GM23248 (cell line): Measurements from ENCODE around the gene MBNL1. TPM values are rescaled to one million over a fixed set of nuclear protein-coding genes. Genes with fewer than 3 reads are reported as not detected.
"Not testable (repeated sequence)": the region's sequence is repeated elsewhere in the genome, so short reads cannot be mapped to it uniquely, and the experiment has no call there.

Experiments
- DNase-seq: peaks from one replicate; pipeline ENCODE4 v3.0.0-alpha.2; 2015
- H2AFZ ChIP-seq: fragments of 200-600 bp; sonication (generic); 2 replicates; pipeline ENCODE4 v1.6.1; 2016; ENCODE audit warnings: antibody characterized with exemption
- H3F3A ChIP-seq: fragments of 200-600 bp; sonication (generic); 2 replicates; pipeline ENCODE4 v1.6.1; 2016; ENCODE audit warnings: mild to moderate bottlenecking, antibody characterized with exemption, mixed run types; ENCODE audit not compliant: insufficient read depth
- H3K27ac ChIP-seq: fragments of 200-600 bp; sonication (generic); 2 replicates; pipeline ENCODE4 v1.5.1; 2016; ENCODE audit warnings: mild to moderate bottlenecking
- H3K27me3 ChIP-seq: fragments of 200-600 bp; sonication (generic); replicated peaks from 2 replicates; pipeline ENCODE4 v1.6.1; 2016; ENCODE audit warnings: mild to moderate bottlenecking; ENCODE audit not compliant: insufficient read depth
- H3K36me3 ChIP-seq: fragments of 200-600 bp; sonication (generic); 2 replicates; pipeline ENCODE4 v1.6.1; 2016; ENCODE audit warnings: low read depth, mild to moderate bottlenecking
- H3K4me1 ChIP-seq: fragments of 200-600 bp; sonication (generic); 2 replicates; pipeline ENCODE4 v1.6.1; 2016; ENCODE audit warnings: mild to moderate bottlenecking; ENCODE audit not compliant: insufficient read depth
- H3K4me2 ChIP-seq: fragments of 200-600 bp; sonication (generic); one replicate; pipeline ENCODE4 v1.6.1; 2016; ENCODE audit warnings: mild to moderate bottlenecking; ENCODE audit not compliant: unreplicated experiment
- H3K4me3 ChIP-seq: fragments of 200-600 bp; sonication (generic); 2 replicates; pipeline ENCODE4 v1.5.1; 2016; ENCODE audit warnings: mild to moderate bottlenecking
- H3K79me2 ChIP-seq: fragments of 200-600 bp; sonication (generic); 2 replicates; pipeline ENCODE4 v1.6.1; 2016; ENCODE audit warnings: mild to moderate bottlenecking; ENCODE audit not compliant: insufficient read depth
- H3K9ac ChIP-seq: fragments of 200-600 bp; sonication (generic); 2 replicates; pipeline ENCODE4 v1.6.1; 2016; ENCODE audit warnings: mild to moderate bottlenecking
- H3K9me2 ChIP-seq: fragments of 200-600 bp; sonication (generic); 2 replicates; pipeline ENCODE4 v1.6.1; 2016; ENCODE audit warnings: mixed run types, mild to moderate bottlenecking, moderate library complexity; ENCODE audit not compliant: insufficient read depth
- H3K9me3 ChIP-seq: fragments of 200-600 bp; sonication (generic); one replicate; pipeline ENCODE4 v1.6.1; 2017; ENCODE audit warnings: low read depth
- H4K20me1 ChIP-seq: fragments of 200-600 bp; sonication (generic); 2 replicates; pipeline ENCODE4 v1.6.0; 2016; ENCODE audit not compliant: insufficient read depth
- EZH2 ChIP-seq: fragments of 200-600 bp; sonication (generic); IDR thresholded peaks from 2 replicates; pipeline ENCODE4 v1.6.1; 2018; ENCODE audit warnings: antibody characterized with exemption, mild to moderate bottlenecking; ENCODE audit not compliant: insufficient read depth, poor library complexity, severe bottlenecking
- EZH2phosphoT487 ChIP-seq: fragments of 200-600 bp; sonication (generic); IDR thresholded peaks from 2 replicates; pipeline ENCODE4 v1.6.1; 2018; ENCODE audit warnings: antibody characterized with exemption, moderate library complexity, mild to moderate bottlenecking, low read depth; ENCODE audit not compliant: insufficient read depth
- WGBS, 2 experiments: methylation state at CpG; one replicate each; pipeline ENCODE4 v1.1.6; 2015 to 2017; ENCODE audit warnings: low lambda C conversion rate in 2 of 2, low coverage in 1 of 2; ENCODE audit errors: missing lambda C conversion rate in 2 of 2; 5-methylcytosine and 5-hydroxymethylcytosine counted together
- in situ Hi-C: fragments of 300-500 bp; cut with MboI; formaldehyde crosslinking; loops from 2 replicates; pipeline ENCODE4 v1.15.0; 2020
- polyA plus RNA-seq: library from polyadenylated mRNA; unstranded; fragments of >200 nt; fragmentation: Nextera tagmentation; extraction: Ambion mirVana; gene quantifications from 2 replicates; pipeline ENCODE4 v1.2.1, GENCODE V29; 2016
- total RNA-seq: library from RNA; depleted of rRNA; stranded (reverse); fragments of >200 nt; shearing (Covaris generic); gene quantifications from 2 replicates; pipeline ENCODE4 v1.2.3, GENCODE V29; 2014

The MBNL1 gene
- total and polyA plus RNA-seq, 2 experiments from 2014 or later, result 89.5 to 262 TPM

DNA sequence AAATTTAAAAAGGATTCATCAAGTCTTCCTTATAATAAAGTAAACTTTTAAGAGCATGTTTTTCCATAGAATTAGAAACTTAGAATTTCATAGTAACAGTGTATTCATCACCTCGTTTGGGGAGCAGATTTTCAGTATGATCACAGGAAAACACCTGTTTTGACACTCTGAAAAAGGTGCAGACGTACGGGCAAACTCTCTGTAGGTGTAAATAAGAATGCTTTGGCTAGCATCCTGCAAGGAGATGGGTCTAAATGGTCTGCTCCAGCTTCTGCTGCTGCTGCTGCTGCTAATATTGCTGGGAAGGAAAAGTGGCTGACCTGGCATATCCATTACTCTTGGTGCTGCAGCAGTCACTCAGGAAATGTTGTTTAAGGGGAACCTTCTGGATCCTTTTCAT lies 66.0 kb downstream of the MBNL1 start:
- H3K9ac ChIP-seq, result no peak overlapping the region
- H3K27ac ChIP-seq, result no peak overlapping the region
- H3K9me2 ChIP-seq, result no peaks in the 10 kb centered on the region
- no peak overlapping the region for H2AFZ ChIP-seq
- WGBS, 2 experiments, result 89 to 97% methylated on average over 3 of the region's 3 CpGs
- H3K36me3 ChIP-seq, result peaks cover 8% of the 10 kb centered on the region
- peaks cover 97% of the 10 kb centered on the region for H3K79me2 ChIP-seq
- no peak for TF ChIP-seq EZH2
- TF ChIP-seq EZH2phosphoT487, result no peak
- H3K27me3 ChIP-seq, result no peaks in the 10 kb centered on the region
- no peak for DNase-seq
- in situ Hi-C loops, result no loop called here
- H3K4me3 ChIP-seq, result no peak overlapping the region
- peaks cover 32% of the 10 kb centered on the region for H3K4me1 ChIP-seq
- H3F3A ChIP-seq, result peaks cover 43% of the 10 kb centered on the region
- H3K4me2 ChIP-seq, result no peak overlapping the region
- H3K9me3 ChIP-seq, result no peaks in the 10 kb centered on the region
- H4K20me1 ChIP-seq, result peaks cover 9% of the 10 kb centered on the region; the same call in 1 of the 2 replicates

DNA sequence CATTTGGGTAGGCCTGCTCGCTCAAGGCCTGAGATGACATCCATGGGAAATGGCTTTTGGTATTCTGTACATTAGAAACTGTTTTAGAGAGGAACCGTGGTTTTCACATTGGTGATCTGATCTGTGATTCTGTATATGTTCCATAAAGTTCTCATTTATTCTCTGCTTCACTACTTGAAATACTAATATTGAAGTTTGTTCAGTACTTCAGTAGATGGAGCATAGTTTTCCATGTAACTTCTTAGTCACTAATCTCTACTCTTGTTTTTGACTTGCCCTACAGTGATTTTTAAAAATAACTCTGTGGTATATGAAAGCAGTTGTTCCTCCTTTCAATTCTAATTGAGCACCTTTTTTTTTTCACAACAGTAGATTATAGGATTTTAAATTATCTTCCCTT lies 66.5 kb downstream of the MBNL1 start:
- Histone ChIP-seq H3K79me2 (peaks cover 97% of the 10 kb centered on the region), H3K9ac (no peak overlapping the region), H3K27ac (no peak overlapping the region), H3F3A (peaks cover 39% of the 10 kb centered on the region), H3K4me1 (peaks cover 27% of the 10 kb centered on the region), H4K20me1 (peaks cover 9% of the 10 kb centered on the region; the same call in 1 of the 2 replicates), H3K36me3 (peaks cover 8% of the 10 kb centered on the region), H3K4me2 (no peak overlapping the region), H3K4me3 (no peak overlapping the region), H3K9me3 (no peaks in the 10 kb centered on the region), H3K9me2 (no peaks in the 10 kb centered on the region), H2AFZ (no peak overlapping the region), H3K27me3 (no peaks in the 10 kb centered on the region)
- 98% methylated on average over 2 of the region's 2 CpGs for WGBS, 2 experiments
- in situ Hi-C loops, result no loop called here
- no peak for DNase-seq
- TF ChIP-seq EZH2phosphoT487 (no peak), EZH2 (no peak)

DNA sequence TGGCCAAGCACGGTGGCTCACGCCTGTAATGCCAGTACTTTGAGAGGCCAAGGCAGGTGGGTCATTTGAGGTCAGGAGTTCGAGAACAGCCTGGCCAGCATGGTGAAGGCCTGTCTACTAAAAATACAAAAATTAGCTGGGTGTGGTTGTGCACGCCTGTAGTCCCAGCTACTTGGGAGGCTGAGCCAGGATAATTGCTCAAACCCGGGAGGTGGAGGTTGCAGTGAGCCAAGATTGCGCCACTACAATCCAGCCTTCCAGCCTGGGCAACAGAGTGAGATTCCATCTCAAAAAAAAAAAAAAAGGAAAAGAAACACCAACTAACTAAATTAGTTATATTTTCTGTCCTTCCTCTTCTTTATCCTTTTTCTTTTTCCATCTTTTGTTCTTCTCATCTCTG lies 68.6 kb downstream of the MBNL1 start:
- H3K4me2 ChIP-seq, H3K9me2 ChIP-seq, H3K4me1 ChIP-seq, H3K27me3 ChIP-seq, DNase-seq, H3K4me3 ChIP-seq, H2AFZ ChIP-seq, H4K20me1 ChIP-seq, H3K9ac ChIP-seq, H3K27ac ChIP-seq, H3K9me3 ChIP-seq, in situ Hi-C loops: not testable (repeated sequence)
- Histone ChIP-seq H3K79me2 (peaks cover 100% of the 10 kb centered on the region), H3K36me3 (peaks cover 17% of the 10 kb centered on the region), H3F3A (peaks cover 19% of the 10 kb centered on the region)
- 57 to 65% methylated on average over 6 of the region's 6 CpGs for WGBS, 2 experiments

DNA sequence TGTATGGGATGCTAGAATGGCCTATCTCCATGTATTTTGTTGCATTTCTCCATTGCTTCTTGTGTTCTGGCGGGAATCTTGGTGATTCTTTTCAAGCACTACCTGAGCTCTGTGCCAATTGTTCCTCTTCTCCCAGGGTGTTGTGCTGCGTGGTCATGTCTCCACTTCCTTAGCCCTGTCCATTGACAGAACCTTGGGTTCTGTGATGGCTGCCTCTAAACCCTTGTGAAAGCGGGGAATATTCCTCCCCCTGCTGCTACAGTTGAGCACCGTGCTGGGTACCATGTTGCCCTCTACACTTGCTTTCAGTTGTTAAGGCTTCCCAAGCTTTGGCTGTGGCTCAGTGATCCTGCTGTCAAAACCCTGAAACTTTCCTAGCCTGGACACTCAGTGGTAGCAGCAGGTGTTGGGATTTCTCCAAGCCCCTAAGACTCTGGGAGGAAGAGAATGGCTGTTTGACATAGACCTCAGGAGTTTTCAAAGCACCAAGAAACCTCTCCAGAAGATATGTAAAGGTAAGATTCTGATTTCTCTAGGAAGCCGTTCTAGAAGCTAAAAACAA lies 69.5 kb downstream of the MBNL1 start:
- Histone ChIP-seq H3K79me2 (peaks cover 100% of the 10 kb centered on the region), H4K20me1 (peaks cover 9% of the 10 kb centered on the region; the same call in 1 of the 2 replicates), H3K4me1 (no peaks in the 10 kb centered on the region), H2AFZ (no peak overlapping the region), H3K9me2 (no peaks in the 10 kb centered on the region), H3K9ac (no peak overlapping the region), H3K36me3 (peaks cover 24% of the 10 kb centered on the region), H3F3A (peaks cover 11% of the 10 kb centered on the region), H3K9me3 (no peaks in the 10 kb centered on the region), H3K4me2 (no peak overlapping the region), H3K27ac (no peak overlapping the region), H3K27me3 (no peaks in the 10 kb centered on the region), H3K4me3 (no peak overlapping the region)
- 98 to 99% methylated on average over 5 of the region's 5 CpGs for WGBS, 2 experiments
- in situ Hi-C loops, result no loop called here
- no peak for DNase-seq
- TF ChIP-seq EZH2, result no peak
- no peak for TF ChIP-seq EZH2phosphoT487
